ENCODE measurements around the gene ENOX1.

DNA sequence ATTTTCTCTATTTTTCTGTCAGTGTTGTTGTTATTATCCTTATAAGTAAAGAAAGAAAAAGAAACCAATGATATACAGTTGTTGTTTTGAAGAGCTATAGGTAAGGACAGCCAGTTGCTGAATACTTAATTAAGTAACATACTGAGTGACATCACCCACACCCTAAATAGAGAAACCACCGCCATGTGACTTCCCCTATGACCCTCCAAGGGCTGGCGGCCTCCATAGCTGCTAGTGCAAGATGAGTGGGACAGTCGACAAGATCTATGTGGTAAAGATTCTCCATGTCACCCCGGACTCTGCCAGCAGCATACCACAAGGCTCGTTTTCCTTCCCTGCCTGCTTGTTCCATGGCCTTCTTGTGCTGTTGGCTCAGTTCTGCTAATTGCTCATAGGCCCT, 542.3 kb downstream of the ENOX1 start:
- TF ChIP-seq, protein P1, sequence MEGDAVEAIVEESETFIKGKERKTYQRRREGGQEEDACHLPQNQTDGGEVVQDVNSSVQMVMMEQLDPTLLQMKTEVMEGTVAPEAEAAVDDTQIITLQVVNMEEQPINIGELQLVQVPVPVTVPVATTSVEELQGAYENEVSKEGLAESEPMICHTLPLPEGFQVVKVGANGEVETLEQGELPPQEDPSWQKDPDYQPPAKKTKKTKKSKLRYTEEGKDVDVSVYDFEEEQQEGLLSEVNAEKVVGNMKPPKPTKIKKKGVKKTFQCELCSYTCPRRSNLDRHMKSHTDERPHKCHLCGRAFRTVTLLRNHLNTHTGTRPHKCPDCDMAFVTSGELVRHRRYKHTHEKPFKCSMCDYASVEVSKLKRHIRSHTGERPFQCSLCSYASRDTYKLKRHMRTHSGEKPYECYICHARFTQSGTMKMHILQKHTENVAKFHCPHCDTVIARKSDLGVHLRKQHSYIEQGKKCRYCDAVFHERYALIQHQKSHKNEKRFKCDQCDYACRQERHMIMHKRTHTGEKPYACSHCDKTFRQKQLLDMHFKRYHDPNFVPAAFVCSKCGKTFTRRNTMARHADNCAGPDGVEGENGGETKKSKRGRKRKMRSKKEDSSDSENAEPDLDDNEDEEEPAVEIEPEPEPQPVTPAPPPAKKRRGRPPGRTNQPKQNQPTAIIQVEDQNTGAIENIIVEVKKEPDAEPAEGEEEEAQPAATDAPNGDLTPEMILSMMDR (IDR thresholded peaks at IDR 0.05): no peak
- TF ChIP-seq POLR2A (IDR thresholded peaks at IDR 0.05): no peak
- no peak for TF ChIP-seq EP300 (IDR thresholded peaks at IDR 0.05)
- TF ChIP-seq POLR2AphosphoS5 (IDR thresholded peaks at IDR 0.05): no peak
